Panc1 (cell line): Measurements from ENCODE around the gene PPIB. TPM values are rescaled to one million over a fixed set of nuclear protein-coding genes. Genes with fewer than 3 reads are reported as not detected.

Experiments used
- ATAC-seq: fragments of 200-7000 bp; cut with Tn5 transposase; 2 replicates; pipeline ENCODE4 v1.9.1; 2020; ENCODE audit warnings: mild to moderate bottlenecking, moderate library complexity
- Bru-seq: library from RNA; stranded (reverse); fragments of 400-500 nt; gene quantifications from one replicate; lab custom pipeline; 2021; lab: Mats Ljungman, UMichigan
- BruChase-seq, 2 experiments: library from RNA; stranded (reverse); fragments of 400-500 nt; gene quantifications; one replicate each; lab custom pipeline; 2021; lab: Mats Ljungman, UMichigan
- BruUV-seq: library from RNA; stranded (reverse); fragments of 400-500 nt; replicated peaks from 2 replicates; lab custom pipeline; 2021; lab: Mats Ljungman, UMichigan
- CTCF ChIA-PET: fragments of 300-600 bp; sonication (Branson Sonifier 250); formaldehyde crosslinking; loops from one replicate; lab custom pipeline; 2022; ENCODE audit warnings: antibody characterized with exemption; lab: Charles Lee
- POLR2A ChIA-PET: fragments of 300-600 bp; sonication (Branson Sonifier 250); formaldehyde crosslinking; loops from one replicate; lab custom pipeline; 2022; ENCODE audit warnings: antibody characterized with exemption; lab: Charles Lee
- DNase-seq: peaks from one replicate; pipeline ENCODE4 v3.0.0-alpha.2; 2010; ENCODE audit warnings: low read depth, low spot score
- H3K27ac ChIP-seq: 2 replicates; pipeline ENCODE4 v1.5.1; 2011; ENCODE audit warnings: mild to moderate bottlenecking, low read length, inconsistent platforms
- H3K27me3 ChIP-seq: fragments of 200-500 bp; sonication (Bioruptor generic); 2 replicates; pipeline ENCODE4 v1.6.0; 2014; ENCODE audit warnings: low read length, inconsistent platforms; ENCODE audit not compliant: control insufficient read depth, insufficient read depth
- H3K36me3 ChIP-seq: fragments of 200-500 bp; sonication (Bioruptor generic); 2 replicates; pipeline ENCODE4 v1.5.1; 2014; ENCODE audit warnings: inconsistent platforms, mild to moderate bottlenecking, low read length, moderate library complexity; ENCODE audit not compliant: control insufficient read depth, insufficient read depth
- H3K4me1 ChIP-seq: 2 replicates; pipeline ENCODE4 v1.5.1; 2011; ENCODE audit warnings: inconsistent platforms, mild to moderate bottlenecking, low read length, moderate library complexity; ENCODE audit not compliant: control insufficient read depth, insufficient read depth
- H3K4me3 ChIP-seq, 2 experiments: 2 replicates each; pipeline ENCODE4 v1.5.1; 2011 to 2012; ENCODE audit warnings: low read depth in 2 of 2, low read length in 2 of 2, mild to moderate bottlenecking in 2 of 2, inconsistent platforms in 1 of 2, moderate library complexity in 1 of 2
- H3K9me3 ChIP-seq: fragments of 200-500 bp; sonication (Bioruptor generic); 2 replicates; pipeline ENCODE4 v1.5.1; 2014; ENCODE audit warnings: low read depth, mild to moderate bottlenecking, inconsistent platforms, low read length, moderate library complexity; ENCODE audit not compliant: control insufficient read depth, insufficient read depth
- POLR2AphosphoS5 ChIP-seq: IDR thresholded peaks from 2 replicates; pipeline ENCODE4 v1.6.1; 2012; ENCODE audit warnings: mild to moderate bottlenecking, low read depth, low read length, moderate library complexity
- SIN3A ChIP-seq: IDR thresholded peaks from 2 replicates; pipeline ENCODE4 v1.6.1; 2012; ENCODE audit warnings: low read depth, mild to moderate bottlenecking, low read length, moderate library complexity, borderline replicate concordance; ENCODE audit not compliant: insufficient read depth
- TCF7L2 ChIP-seq: IDR thresholded peaks from 2 replicates; pipeline ENCODE4 v1.6.1; 2011; ENCODE audit warnings: mild to moderate bottlenecking, low read depth, low read length, inconsistent platforms
- in situ Hi-C: cut with HindIII; loops from 2 replicates; pipeline ENCODE4 v1.10.0; 2016; ENCODE audit warnings: low sequenced_read_pairs, low pct_unique_long_range_greater_than_20kb
- intact Hi-C: fragments of 100-400 bp; cut with micrococcal nuclease; formaldehyde crosslinking; loops from one replicate; pipeline ENCODE4 v1.10.0; 2022; ENCODE audit not compliant: unreplicated experiment
- long read RNA-seq: library from polyadenylated mRNA; unstranded; transcript quantifications from one replicate; pipeline ENCODE4 v2.0.0, GENCODE V29; 2021; ENCODE audit not compliant: unreplicated experiment
- polyA plus RNA-seq: library from polyadenylated mRNA; unstranded; fragments of >200 nt; gene quantifications from one replicate; pipeline ENCODE4 v1.2.1, GENCODE V29; 2012; ENCODE audit warnings: missing spikeins; ENCODE audit not compliant: insufficient read length
- total RNA-seq: library from RNA; stranded (reverse); gene quantifications from one replicate; pipeline ENCODE4 v1.2.1, GENCODE V29; 2021; ENCODE audit not compliant: unreplicated experiment
- TF ChIP-seq, protein P1 (sequence below): fragments of 450-650 bp; IDR thresholded peaks from 2 replicates; pipeline ENCODE4 v1.5.1; 2017; ENCODE audit warnings: mild to moderate bottlenecking
- TF ChIP-seq, protein P2 (sequence below), 2 experiments: IDR thresholded peaks; 2 replicates each; pipeline ENCODE4 v1.6.1; 2011 to 2012; ENCODE audit warnings: low read depth in 2 of 2, control low read depth in 1 of 2, low read length in 1 of 2, mild to moderate bottlenecking in 1 of 2, moderate library complexity in 1 of 2; ENCODE audit not compliant: insufficient read depth in 1 of 2

The PPIB gene
- 407 TPM for total RNA-seq
- polyA plus RNA-seq, result 702 TPM
- Bru-seq, nascent RNA, result percentile 96 among the genes with signal in this experiment
- BruChase-seq, experiment 1, labeled RNA remaining after a 2-hour chase, result percentile 93 among the genes with signal in this experiment
- BruChase-seq, experiment 2, labeled RNA remaining after a 6-hour chase, result percentile 97 among the genes with signal in this experiment
- long read RNA-seq, transcript PPIB-201 (5 exons, 1,081 nt), result major isoform, 314 of 342 reads
- long read RNA-seq, partial matches to known transcripts, result 13 of 342 reads
- long read RNA-seq, other reads (novel, unspliced or antisense), result 13 of 342 reads

DNA sequence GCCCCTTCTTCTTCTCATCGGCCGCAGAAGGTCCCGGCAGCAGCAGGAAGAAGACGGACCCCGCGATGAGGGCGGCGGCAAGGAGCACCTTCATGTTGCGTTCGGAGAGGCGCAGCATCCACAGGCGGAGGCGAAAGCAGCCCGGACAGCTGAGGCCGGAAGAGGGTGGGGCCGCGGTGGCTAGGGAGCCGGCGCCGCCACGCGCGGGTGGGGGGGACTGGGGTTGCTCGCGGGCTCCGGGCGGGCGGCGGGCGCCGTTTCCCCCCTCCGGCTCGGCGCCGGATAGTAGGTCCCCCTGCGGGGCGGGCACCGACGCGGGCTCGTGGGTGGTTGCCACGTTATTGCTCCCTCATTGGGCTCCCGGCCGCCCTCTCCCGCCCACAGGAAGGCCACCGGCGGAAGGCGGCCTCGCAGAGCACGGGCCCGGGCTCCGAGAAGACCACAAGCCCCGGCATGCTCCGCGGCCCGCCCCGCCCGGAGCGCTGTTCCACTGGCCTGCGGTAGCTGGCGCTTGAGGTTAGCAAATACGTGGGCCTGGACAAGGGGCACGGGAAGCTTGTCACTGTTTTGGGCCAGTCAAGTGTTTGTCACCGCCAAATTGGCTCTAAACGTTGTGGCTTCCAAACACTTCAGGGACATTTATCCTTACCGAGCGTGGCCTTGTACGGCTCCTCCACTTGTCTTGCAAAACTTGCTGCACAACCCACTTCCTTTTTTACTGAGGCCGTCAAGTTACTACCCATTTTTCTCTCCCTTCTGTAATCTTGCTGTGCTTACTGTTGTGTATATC lies at the start of gene PPIB:
Gene PPIB, minus strand, starts transcription at position 154 of the 790 bp plus-strand sequence. Its CDS starts 36 bp downstream, at position 118.
- in situ Hi-C loops (no loop called here), intact Hi-C loops (no loop called here)
- H3K4me3 ChIP-seq, result peak within 1 kb of the TSS; percentile 84 to 86
- H3K9me3 ChIP-seq, result no peaks in the 10 kb centered on the region
- peak within 1 kb of the TSS; percentile 96 for H3K27ac ChIP-seq
- ChIA-PET CTCF (interaction anchor here (0.5 to 1.0 kb wide), 5 partner anchors 9 to 512 kb away, joined by 3 to 6 read pairs (median 4); no protein-coding TSS in a partner anchor), POLR2A (interaction anchor here (0.7 to 0.8 kb wide), 2 partner anchors 8 to 220 kb away, joined by 3 to 6 read pairs; no protein-coding TSS in a partner anchor)
- peaks cover 8% of the 10 kb centered on the region; the same call in 1 of the 2 replicates for H3K4me1 ChIP-seq
- TF ChIP-seq POLR2AphosphoS5 (peak; percentile 93), SIN3A (peak; percentile 95), TCF7L2 (peak; percentile 54)
- TF ChIP-seq, protein P1, sequence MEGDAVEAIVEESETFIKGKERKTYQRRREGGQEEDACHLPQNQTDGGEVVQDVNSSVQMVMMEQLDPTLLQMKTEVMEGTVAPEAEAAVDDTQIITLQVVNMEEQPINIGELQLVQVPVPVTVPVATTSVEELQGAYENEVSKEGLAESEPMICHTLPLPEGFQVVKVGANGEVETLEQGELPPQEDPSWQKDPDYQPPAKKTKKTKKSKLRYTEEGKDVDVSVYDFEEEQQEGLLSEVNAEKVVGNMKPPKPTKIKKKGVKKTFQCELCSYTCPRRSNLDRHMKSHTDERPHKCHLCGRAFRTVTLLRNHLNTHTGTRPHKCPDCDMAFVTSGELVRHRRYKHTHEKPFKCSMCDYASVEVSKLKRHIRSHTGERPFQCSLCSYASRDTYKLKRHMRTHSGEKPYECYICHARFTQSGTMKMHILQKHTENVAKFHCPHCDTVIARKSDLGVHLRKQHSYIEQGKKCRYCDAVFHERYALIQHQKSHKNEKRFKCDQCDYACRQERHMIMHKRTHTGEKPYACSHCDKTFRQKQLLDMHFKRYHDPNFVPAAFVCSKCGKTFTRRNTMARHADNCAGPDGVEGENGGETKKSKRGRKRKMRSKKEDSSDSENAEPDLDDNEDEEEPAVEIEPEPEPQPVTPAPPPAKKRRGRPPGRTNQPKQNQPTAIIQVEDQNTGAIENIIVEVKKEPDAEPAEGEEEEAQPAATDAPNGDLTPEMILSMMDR, result peak; percentile 87
- TF ChIP-seq, protein P2, sequence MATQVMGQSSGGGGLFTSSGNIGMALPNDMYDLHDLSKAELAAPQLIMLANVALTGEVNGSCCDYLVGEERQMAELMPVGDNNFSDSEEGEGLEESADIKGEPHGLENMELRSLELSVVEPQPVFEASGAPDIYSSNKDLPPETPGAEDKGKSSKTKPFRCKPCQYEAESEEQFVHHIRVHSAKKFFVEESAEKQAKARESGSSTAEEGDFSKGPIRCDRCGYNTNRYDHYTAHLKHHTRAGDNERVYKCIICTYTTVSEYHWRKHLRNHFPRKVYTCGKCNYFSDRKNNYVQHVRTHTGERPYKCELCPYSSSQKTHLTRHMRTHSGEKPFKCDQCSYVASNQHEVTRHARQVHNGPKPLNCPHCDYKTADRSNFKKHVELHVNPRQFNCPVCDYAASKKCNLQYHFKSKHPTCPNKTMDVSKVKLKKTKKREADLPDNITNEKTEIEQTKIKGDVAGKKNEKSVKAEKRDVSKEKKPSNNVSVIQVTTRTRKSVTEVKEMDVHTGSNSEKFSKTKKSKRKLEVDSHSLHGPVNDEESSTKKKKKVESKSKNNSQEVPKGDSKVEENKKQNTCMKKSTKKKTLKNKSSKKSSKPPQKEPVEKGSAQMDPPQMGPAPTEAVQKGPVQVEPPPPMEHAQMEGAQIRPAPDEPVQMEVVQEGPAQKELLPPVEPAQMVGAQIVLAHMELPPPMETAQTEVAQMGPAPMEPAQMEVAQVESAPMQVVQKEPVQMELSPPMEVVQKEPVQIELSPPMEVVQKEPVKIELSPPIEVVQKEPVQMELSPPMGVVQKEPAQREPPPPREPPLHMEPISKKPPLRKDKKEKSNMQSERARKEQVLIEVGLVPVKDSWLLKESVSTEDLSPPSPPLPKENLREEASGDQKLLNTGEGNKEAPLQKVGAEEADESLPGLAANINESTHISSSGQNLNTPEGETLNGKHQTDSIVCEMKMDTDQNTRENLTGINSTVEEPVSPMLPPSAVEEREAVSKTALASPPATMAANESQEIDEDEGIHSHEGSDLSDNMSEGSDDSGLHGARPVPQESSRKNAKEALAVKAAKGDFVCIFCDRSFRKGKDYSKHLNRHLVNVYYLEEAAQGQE (IDR thresholded peaks at IDR 0.05; ENCODE audit: insufficient read depth in 1 of 2, low read depth in 2 of 2, low read length in 1 of 2), result no peak
- H3K27me3 ChIP-seq, result no peaks in the 10 kb centered on the region
- peak; percentile 97 for ATAC-seq
- peaks cover 17% of the 10 kb centered on the region for H3K36me3 ChIP-seq
- peak; percentile 87 for DNase-seq
- BruUV-seq, result no TSS peak

DNA sequence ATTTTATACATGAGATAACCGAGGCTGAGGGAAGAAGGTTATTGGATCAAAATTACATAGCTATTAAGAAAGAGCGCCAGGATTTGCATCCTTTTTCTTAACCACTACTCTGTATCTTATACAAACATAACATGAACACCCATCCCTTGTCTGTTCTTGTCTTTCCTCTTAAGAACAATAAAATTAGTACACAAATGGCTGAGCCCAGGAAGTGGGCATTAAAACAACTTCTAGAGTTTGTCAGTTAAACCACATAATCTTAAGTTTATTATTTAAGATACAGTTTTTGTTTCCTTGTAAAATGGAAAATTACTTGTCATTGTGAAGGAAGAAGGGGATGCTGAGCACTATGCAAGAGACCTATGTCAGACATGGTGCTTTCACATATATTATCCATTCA lies 48.9 kb upstream of the PPIB start:
- ATAC-seq (no peak), DNase-seq (no peak)
- Histone ChIP-seq H3K4me3 (no peak overlapping the region), H3K4me1 (no peaks in the 10 kb centered on the region), H3K36me3 (no peaks in the 10 kb centered on the region), H3K9me3 (no peaks in the 10 kb centered on the region), H3K27ac (no peak overlapping the region), H3K27me3 (no peaks in the 10 kb centered on the region)
- in situ Hi-C loops (no loop called here), intact Hi-C loops (loop anchor here (5.0 kb wide), 1 partner anchor 146 kb away; the partner anchor contains the start of gene CSNK1G1)
- no TSS peak for BruUV-seq
- TF ChIP-seq SIN3A (no peak), POLR2AphosphoS5 (no peak), TCF7L2 (no peak)
- TF ChIP-seq, protein P1, result no peak
- TF ChIP-seq, protein P2 (IDR thresholded peaks at IDR 0.05; ENCODE audit: insufficient read depth in 1 of 2, low read depth in 2 of 2, low read length in 1 of 2), result no peak
- ChIA-PET POLR2A (no interaction called here), CTCF (interaction anchor here (1.7 kb wide), 1 partner anchor 144 kb away, joined by 3 read pairs; the partner anchor contains the start of gene CSNK1G1)
